PC-9 (cell line): ENCODE data around the gene FAM53A.

Experiments used
- EZH2 ChIP-seq: fragments of 200-600 bp; sonication (generic); IDR thresholded peaks from 2 replicates; pipeline ENCODE4 v1.8.0; 2017; ENCODE audit warnings: antibody characterized with exemption, low read depth
- TF ChIP-seq, protein P1 (sequence below): fragments of 200-600 bp; sonication (generic); conservative IDR thresholded peaks from 2 replicates; pipeline ENCODE4 v1.6.1; 2017; ENCODE audit warnings: mixed run types, antibody characterized with exemption, mild to moderate bottlenecking, moderate library complexity

DNA sequence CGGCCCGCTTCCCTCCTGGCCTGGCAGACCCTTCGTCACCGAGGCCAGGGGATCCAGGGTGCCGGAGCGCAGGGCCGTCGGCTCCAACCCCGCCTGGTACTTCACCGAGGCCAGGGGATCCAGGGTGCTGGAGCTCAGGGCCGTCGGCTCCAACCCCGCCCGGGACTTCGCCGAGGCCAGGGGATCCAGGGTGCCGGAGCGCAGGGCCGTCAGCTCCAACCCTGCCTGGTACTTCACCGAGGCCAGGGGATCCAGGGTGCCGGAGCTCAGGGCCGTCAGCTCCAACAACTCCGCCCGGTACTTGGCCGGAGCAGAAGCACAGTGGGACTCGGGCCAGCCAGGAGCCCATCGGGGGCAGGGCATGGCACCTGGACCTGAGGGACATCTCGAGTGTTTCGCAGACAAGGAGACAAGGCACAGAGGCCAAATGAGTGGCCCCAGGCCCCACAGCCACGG lies 85.1 kb downstream of the FAM53A start:
- TF ChIP-seq, protein P1, sequence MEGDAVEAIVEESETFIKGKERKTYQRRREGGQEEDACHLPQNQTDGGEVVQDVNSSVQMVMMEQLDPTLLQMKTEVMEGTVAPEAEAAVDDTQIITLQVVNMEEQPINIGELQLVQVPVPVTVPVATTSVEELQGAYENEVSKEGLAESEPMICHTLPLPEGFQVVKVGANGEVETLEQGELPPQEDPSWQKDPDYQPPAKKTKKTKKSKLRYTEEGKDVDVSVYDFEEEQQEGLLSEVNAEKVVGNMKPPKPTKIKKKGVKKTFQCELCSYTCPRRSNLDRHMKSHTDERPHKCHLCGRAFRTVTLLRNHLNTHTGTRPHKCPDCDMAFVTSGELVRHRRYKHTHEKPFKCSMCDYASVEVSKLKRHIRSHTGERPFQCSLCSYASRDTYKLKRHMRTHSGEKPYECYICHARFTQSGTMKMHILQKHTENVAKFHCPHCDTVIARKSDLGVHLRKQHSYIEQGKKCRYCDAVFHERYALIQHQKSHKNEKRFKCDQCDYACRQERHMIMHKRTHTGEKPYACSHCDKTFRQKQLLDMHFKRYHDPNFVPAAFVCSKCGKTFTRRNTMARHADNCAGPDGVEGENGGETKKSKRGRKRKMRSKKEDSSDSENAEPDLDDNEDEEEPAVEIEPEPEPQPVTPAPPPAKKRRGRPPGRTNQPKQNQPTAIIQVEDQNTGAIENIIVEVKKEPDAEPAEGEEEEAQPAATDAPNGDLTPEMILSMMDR: no peak
- no peak for TF ChIP-seq EZH2
